WTC11 (cell line): ENCODE measurements around the gene RPP40. TPM values are rescaled to one million over a fixed set of nuclear protein-coding genes. Genes with fewer than 3 reads are reported as not detected.
A peak's percentile ranks its signal among the peaks of the same experiment; 100 is the strongest.

Experiments
- ATAC-seq: fragments of 200-7000 bp; cut with Tn5 transposase; 2 replicates; pipeline ENCODE4 v1.10.0; 2021; ENCODE audit warnings: mild to moderate bottlenecking, moderate library complexity
- CTCF ChIA-PET: fragments of 300-600 bp; sonication (Branson Sonifier 250); formaldehyde crosslinking; loops from one replicate; lab custom pipeline; 2021; ENCODE audit warnings: antibody characterized with exemption; lab: Charles Lee
- POLR2A ChIA-PET: fragments of 350-600 bp; sonication (Branson Sonifier 250); formaldehyde crosslinking; loops from one replicate; lab custom pipeline; 2021; ENCODE audit warnings: antibody characterized with exemption; lab: Charles Lee
- DNase-seq: peaks from one replicate; pipeline ENCODE4 v3.0.0; 2021; ENCODE audit warnings: low spot score
- H3K27ac Mint-ChIP-seq: 2 replicates; pipeline ENCODE4 v1.8.0; 2021; ENCODE audit warnings: mixed read lengths
- H3K27me3 Mint-ChIP-seq: 2 replicates; pipeline ENCODE4 v1.8.0; 2021; ENCODE audit warnings: low read depth, mild to moderate bottlenecking, moderate library complexity, mixed read lengths
- H3K36me3 Mint-ChIP-seq: 2 replicates; pipeline ENCODE4 v1.8.0; 2021; ENCODE audit warnings: mixed read lengths
- H3K4me1 Mint-ChIP-seq: 2 replicates; pipeline ENCODE4 v1.8.0; 2022; ENCODE audit warnings: mixed read lengths
- H3K4me3 Mint-ChIP-seq: 2 replicates; pipeline ENCODE4 v1.8.0; 2021; ENCODE audit warnings: mild to moderate bottlenecking, moderate library complexity, mixed read lengths
- H3K9me3 Mint-ChIP-seq: 2 replicates; pipeline ENCODE4 v1.8.0; 2021; ENCODE audit warnings: mixed read lengths
- ATF1 ChIP-seq: sonication (generic); formaldehyde crosslinking; IDR thresholded peaks from 2 replicates; pipeline ENCODE4 v1.8.1; 2023; ENCODE audit warnings: mild to moderate bottlenecking, moderate library complexity, missing genetic modification reagents
- ATF2 ChIP-seq: sonication (generic); formaldehyde crosslinking; IDR thresholded peaks from 2 replicates; pipeline ENCODE4 v1.8.1; 2022; ENCODE audit warnings: low read depth, missing genetic modification reagents, borderline replicate concordance
- HMGA2 ChIP-seq: fragments of 250-450 bp; sonication (Bioruptor Pico); IDR thresholded peaks from 2 replicates; pipeline ENCODE4 v1.4.0; 2021; ENCODE audit warnings: mild to moderate bottlenecking, moderate library complexity
- MAX ChIP-seq: sonication (generic); formaldehyde crosslinking; IDR thresholded peaks from 2 replicates; pipeline ENCODE4 v1.8.0; 2022; ENCODE audit warnings: mild to moderate bottlenecking, missing genetic modification reagents
- MLX ChIP-seq: sonication (generic); formaldehyde crosslinking; IDR thresholded peaks from 2 replicates; pipeline ENCODE4 v1.8.1; 2023; ENCODE audit warnings: mild to moderate bottlenecking, missing genetic modification reagents, moderate library complexity
- TCF7 ChIP-seq: sonication (generic); formaldehyde crosslinking; IDR thresholded peaks from 2 replicates; pipeline ENCODE4 v1.8.0; 2022; ENCODE audit warnings: mild to moderate bottlenecking, low read depth, missing genetic modification reagents, moderate library complexity
- USF1 ChIP-seq: sonication (generic); formaldehyde crosslinking; IDR thresholded peaks from 2 replicates; pipeline ENCODE4 v1.8.0; 2022; ENCODE audit warnings: mild to moderate bottlenecking, missing genetic modification reagents
- ZNF121 ChIP-seq: sonication (generic); formaldehyde crosslinking; IDR thresholded peaks from 2 replicates; pipeline ENCODE4 v1.8.0; 2023; ENCODE audit warnings: missing genetic modification reagents
- total RNA-seq: library from RNA; stranded (reverse); gene quantifications from 3 replicates; pipeline ENCODE4 v1.2.3, GENCODE V29; 2021
- TF ChIP-seq, protein P1 (sequence below): fragments of 250-450 bp; sonication (Bioruptor Pico); IDR thresholded peaks from 2 replicates; pipeline ENCODE4 v1.8.0; 2021; ENCODE audit warnings: mild to moderate bottlenecking
- TF ChIP-seq, protein P2 (sequence below): sonication (generic); formaldehyde crosslinking; IDR thresholded peaks from 2 replicates; pipeline ENCODE4 v1.8.1; 2022; ENCODE audit warnings: mild to moderate bottlenecking, moderate library complexity, missing genetic modification reagents
- TF ChIP-seq, protein P3 (sequence below): fragments of 250-450 bp; sonication (Bioruptor Pico); IDR thresholded peaks from 2 replicates; pipeline ENCODE4 v1.9.0; 2021; ENCODE audit warnings: mild to moderate bottlenecking, borderline replicate concordance
- TF ChIP-seq, protein P4 (sequence below): fragments of 250-450 bp; sonication (Bioruptor Pico); IDR thresholded peaks from 2 replicates; pipeline ENCODE4 v1.9.0; 2021; ENCODE audit warnings: mild to moderate bottlenecking

RPP40 gene
- total RNA-seq, 1 experiment from 2014 or later: 12.2 TPM

DNA sequence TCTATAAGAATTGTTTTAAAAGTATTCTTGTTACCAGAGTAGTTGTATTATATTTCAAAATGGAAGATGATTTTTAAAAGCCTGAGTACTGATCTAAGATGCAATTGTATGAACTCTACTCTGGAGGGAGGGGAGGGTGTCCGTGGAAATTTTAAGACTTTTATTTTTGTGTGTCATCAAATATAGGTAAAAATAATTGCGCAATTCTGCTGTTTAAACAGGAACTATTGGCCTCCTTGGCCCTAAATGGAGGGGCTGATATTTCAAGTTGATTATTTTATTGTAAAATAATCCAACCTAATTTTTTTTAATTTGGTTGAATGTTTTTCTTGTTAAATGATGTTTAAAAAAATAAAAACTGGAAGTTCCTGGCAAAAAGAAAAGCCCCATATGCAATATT lies 38.1 kb upstream of the RPP40 start (continued):
- TF ChIP-seq, protein P1, sequence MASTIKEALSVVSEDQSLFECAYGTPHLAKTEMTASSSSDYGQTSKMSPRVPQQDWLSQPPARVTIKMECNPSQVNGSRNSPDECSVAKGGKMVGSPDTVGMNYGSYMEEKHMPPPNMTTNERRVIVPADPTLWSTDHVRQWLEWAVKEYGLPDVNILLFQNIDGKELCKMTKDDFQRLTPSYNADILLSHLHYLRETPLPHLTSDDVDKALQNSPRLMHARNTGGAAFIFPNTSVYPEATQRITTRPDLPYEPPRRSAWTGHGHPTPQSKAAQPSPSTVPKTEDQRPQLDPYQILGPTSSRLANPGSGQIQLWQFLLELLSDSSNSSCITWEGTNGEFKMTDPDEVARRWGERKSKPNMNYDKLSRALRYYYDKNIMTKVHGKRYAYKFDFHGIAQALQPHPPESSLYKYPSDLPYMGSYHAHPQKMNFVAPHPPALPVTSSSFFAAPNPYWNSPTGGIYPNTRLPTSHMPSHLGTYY: no peak
- TF ChIP-seq ATF1 (CRISPR knock-in tag) (no peak), ZNF121 (CRISPR knock-in tag) (no peak)
- TF ChIP-seq, protein P2, sequence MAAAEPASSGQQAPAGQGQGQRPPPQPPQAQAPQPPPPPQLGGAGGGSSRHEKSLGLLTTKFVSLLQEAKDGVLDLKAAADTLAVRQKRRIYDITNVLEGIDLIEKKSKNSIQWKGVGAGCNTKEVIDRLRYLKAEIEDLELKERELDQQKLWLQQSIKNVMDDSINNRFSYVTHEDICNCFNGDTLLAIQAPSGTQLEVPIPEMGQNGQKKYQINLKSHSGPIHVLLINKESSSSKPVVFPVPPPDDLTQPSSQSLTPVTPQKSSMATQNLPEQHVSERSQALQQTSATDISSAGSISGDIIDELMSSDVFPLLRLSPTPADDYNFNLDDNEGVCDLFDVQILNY (CRISPR knock-in tag): no peak

- DNase-seq: peak; percentile 79
- H3K27ac Mint-ChIP-seq: no peak overlapping the region
- TF ChIP-seq HMGA2 (CRISPR knock-in tag): no peak
- TF ChIP-seq, protein P3, sequence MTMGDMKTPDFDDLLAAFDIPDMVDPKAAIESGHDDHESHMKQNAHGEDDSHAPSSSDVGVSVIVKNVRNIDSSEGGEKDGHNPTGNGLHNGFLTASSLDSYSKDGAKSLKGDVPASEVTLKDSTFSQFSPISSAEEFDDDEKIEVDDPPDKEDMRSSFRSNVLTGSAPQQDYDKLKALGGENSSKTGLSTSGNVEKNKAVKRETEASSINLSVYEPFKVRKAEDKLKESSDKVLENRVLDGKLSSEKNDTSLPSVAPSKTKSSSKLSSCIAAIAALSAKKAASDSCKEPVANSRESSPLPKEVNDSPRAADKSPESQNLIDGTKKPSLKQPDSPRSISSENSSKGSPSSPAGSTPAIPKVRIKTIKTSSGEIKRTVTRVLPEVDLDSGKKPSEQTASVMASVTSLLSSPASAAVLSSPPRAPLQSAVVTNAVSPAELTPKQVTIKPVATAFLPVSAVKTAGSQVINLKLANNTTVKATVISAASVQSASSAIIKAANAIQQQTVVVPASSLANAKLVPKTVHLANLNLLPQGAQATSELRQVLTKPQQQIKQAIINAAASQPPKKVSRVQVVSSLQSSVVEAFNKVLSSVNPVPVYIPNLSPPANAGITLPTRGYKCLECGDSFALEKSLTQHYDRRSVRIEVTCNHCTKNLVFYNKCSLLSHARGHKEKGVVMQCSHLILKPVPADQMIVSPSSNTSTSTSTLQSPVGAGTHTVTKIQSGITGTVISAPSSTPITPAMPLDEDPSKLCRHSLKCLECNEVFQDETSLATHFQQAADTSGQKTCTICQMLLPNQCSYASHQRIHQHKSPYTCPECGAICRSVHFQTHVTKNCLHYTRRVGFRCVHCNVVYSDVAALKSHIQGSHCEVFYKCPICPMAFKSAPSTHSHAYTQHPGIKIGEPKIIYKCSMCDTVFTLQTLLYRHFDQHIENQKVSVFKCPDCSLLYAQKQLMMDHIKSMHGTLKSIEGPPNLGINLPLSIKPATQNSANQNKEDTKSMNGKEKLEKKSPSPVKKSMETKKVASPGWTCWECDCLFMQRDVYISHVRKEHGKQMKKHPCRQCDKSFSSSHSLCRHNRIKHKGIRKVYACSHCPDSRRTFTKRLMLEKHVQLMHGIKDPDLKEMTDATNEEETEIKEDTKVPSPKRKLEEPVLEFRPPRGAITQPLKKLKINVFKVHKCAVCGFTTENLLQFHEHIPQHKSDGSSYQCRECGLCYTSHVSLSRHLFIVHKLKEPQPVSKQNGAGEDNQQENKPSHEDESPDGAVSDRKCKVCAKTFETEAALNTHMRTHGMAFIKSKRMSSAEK (CRISPR knock-in tag): no peak
- peak; percentile 68 for TF ChIP-seq MAX (CRISPR knock-in tag)
- TF ChIP-seq ATF2 (CRISPR knock-in tag): no peak
- no peak for TF ChIP-seq ATF1 (CRISPR knock-in tag)
- TF ChIP-seq, all 79 proteins: peak for 1
- ChIA-PET POLR2A (interaction anchor here (0.6 kb wide), 1 partner anchor 71 kb away, joined by 3 read pairs; no protein-coding TSS in a partner anchor), CTCF (interaction anchor here (0.6 to 1.7 kb wide), 13 partner anchors 8 to 1511 kb away, joined by 3 to 11 read pairs (median 4); no protein-coding TSS in a partner anchor)
- no peaks in the 10 kb centered on the region for H3K9me3 Mint-ChIP-seq
- peaks cover 41% of the 10 kb centered on the region for H3K4me1 Mint-ChIP-seq
- ATAC-seq: peak; percentile 97
- no peaks in the 10 kb centered on the region for H3K36me3 Mint-ChIP-seq
- H3K27me3 Mint-ChIP-seq: peaks cover 7% of the 10 kb centered on the region
- H3K4me3 Mint-ChIP-seq: no peak overlapping the region
Observed at GRCh38 chr6:5036269-5036668, 32.4 kb upstream of the RPP40 start.

DNA sequence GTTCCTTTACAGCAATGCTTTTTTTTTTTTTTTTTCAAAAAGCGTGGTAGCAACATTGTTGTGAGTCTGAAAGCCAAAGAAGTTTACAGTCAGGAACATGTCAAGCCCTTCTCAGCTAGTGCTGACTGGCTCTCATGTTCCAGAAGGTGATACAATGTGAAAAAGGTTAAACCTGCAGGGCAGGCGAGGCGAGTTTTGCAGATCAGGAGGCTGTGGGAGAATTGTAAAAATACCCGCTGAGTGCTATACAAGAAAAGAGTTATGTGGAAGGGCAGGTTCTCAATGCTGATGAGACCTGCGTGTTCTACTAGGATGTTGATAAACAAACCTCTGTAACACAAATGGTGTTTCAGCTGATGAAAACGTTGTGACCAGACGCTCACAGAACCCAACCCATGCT lies 30.9 kb upstream of the RPP40 start:
- peaks cover 7% of the 10 kb centered on the region for H3K27me3 Mint-ChIP-seq
- DNase-seq (no peak), ATAC-seq (no peak)
- H3K36me3 Mint-ChIP-seq: no peaks in the 10 kb centered on the region
- H3K27ac Mint-ChIP-seq: 0 out of 2 replicates have a peak overlapping the region, but pooled peaks have one; percentile 33
- H3K4me1 Mint-ChIP-seq: peaks cover 47% of the 10 kb centered on the region
- no peaks in the 10 kb centered on the region for H3K9me3 Mint-ChIP-seq
- TF ChIP-seq TCF7 (CRISPR knock-in tag) (no peak), MLX (no peak), USF1 (no peak)
- TF ChIP-seq, protein P4, sequence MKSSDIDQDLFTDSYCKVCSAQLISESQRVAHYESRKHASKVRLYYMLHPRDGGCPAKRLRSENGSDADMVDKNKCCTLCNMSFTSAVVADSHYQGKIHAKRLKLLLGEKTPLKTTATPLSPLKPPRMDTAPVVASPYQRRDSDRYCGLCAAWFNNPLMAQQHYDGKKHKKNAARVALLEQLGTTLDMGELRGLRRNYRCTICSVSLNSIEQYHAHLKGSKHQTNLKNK: no peak
- TF ChIP-seq, protein P1: no peak
- CTCF ChIA-PET: interaction anchor here (1.1 kb wide), 1 partner anchor 108 kb away, joined by 3 read pairs; no protein-coding TSS in a partner anchor
- POLR2A ChIA-PET: no interaction called here
- no peak overlapping the region for H3K4me3 Mint-ChIP-seq
